Measurements from ENCODE around the gene PDE2A.

PDE2A gene

DNA sequence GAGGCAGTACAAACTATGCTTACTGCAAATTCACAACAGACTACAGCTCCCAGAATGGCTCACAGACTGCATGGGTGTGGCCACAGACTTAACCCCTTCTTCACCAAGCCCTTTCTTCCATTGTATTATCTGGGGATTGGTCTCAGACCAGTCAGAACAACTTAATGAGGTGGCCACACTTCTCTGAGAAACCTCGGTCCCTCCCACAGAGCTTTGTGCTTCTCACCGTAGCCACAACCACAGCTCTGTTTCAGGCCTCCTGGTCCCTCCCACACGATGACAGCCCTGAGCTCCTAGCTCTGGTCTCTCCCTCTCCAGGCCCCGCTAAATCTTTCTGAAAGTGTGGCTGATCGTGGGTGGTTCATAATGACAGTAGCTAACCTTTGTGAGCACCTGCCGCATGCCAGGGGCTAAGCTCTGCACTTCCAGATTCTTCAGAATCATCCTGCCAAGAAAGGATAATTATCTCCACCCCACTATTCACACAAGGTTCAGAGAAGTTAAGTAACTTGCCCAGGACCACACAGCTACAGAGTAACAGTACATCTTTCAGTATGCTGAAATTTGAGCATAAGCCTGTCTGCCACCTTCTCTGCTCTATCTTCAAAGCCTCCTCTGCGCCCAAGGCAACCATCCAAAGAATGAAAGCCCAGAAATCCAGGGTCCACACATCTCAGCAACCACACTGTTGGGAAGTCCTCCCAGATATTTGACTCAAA, 5.4 kb downstream of the PDE2A start:
- ChIA-PET POLR2A (ENCODE audit: low non-redundant PET) (no interaction called here), CTCF (interaction anchor here (0.6 to 1.1 kb wide), 2 partner anchors 15 to 340 kb away, joined by 4 read pairs; no protein-coding TSS in a partner anchor)
- DNase-seq (ENCODE audit: low spot score) = no peak
- H3K27ac ChIP-seq = no peak overlapping the region
- TF ChIP-seq, protein P1, sequence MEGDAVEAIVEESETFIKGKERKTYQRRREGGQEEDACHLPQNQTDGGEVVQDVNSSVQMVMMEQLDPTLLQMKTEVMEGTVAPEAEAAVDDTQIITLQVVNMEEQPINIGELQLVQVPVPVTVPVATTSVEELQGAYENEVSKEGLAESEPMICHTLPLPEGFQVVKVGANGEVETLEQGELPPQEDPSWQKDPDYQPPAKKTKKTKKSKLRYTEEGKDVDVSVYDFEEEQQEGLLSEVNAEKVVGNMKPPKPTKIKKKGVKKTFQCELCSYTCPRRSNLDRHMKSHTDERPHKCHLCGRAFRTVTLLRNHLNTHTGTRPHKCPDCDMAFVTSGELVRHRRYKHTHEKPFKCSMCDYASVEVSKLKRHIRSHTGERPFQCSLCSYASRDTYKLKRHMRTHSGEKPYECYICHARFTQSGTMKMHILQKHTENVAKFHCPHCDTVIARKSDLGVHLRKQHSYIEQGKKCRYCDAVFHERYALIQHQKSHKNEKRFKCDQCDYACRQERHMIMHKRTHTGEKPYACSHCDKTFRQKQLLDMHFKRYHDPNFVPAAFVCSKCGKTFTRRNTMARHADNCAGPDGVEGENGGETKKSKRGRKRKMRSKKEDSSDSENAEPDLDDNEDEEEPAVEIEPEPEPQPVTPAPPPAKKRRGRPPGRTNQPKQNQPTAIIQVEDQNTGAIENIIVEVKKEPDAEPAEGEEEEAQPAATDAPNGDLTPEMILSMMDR (conservative IDR thresholded peaks at IDR 0.05; ENCODE audit: low read depth) = no peak

DNA sequence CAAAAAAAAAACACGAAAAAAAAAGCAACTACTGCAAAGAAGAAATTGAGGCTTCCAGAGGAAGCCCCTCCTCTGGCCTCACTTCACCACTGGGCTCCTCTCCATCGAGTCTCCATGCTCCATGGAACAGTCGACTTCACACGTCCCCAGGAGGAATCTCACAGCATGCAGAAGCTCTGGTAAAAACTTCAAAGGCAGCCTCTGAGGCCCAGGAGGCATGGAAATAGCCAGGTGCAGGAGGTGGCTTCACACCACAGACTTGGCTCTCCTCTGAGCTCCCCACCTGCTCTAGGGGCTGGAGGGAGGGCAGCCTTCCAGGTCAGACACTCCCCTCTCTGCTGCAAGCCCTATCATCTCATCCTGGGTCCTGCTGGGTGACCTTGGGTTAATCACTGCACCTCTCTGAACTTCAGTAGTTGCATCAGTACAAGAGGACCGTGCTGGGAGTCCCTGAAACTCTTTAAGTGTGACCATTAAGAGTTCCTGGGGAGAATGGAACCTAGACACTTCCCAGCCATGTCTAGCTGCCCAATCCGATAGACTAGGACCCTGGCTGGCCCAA, 8.2 kb downstream of the PDE2A start:
- DNase-seq (ENCODE audit: low spot score) = no peak
- ChIA-PET POLR2A (ENCODE audit: low non-redundant PET) (no interaction called here), CTCF (interaction anchor here (0.7 kb wide), 1 partner anchor 22 kb away, joined by 3 read pairs; no protein-coding TSS in a partner anchor)
- H3K27ac ChIP-seq = no peak overlapping the region
- TF ChIP-seq, protein P1 (conservative IDR thresholded peaks at IDR 0.05; ENCODE audit: low read depth) = no peak

DNA sequence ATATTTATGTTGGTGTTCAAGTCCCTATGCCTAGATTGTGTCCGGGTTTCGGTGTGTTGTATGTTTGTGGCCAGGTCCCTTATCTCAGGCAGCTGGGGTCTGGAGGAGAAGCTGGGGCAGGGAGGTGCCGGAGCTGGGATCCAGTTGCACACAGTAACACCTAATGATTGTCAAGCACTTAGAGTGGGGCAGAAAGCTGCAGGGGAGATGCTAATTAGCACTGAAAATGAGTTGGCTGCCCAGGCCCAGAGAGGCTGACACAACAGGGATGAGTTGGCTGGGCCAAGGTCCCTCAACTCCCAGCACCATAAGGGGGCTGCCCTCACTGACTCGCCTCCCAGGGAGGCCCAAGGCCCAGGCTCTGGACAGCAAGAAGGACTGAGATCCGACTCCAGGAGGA, 12.2 kb downstream of the PDE2A start:
- ChIA-PET POLR2A (ENCODE audit: low non-redundant PET) (no interaction called here), CTCF (no interaction called here)
- TF ChIP-seq, protein P1 (conservative IDR thresholded peaks at IDR 0.05; ENCODE audit: low read depth) = no peak
- DNase-seq (ENCODE audit: low spot score) = no peak
- H3K27ac ChIP-seq = no peak overlapping the region

DNA sequence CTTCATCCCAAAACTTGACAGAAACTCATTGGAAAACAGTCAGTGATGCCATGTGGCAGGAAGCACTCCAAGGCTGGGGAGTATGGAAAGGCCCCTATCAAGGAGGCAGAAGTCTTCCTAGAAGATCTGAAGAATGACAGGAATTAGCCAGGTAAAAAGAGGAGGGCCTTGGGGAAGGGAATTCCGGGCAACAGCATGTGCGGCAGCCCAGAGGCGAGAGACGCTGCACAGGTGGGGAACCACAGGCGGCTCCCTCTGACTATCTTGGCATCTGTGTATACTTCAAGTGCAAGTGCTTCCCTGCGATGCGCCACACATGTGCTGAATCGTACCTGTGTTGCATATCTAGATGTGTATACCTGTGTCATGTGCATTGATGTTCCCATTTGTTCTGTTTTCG, 12.7 kb downstream of the PDE2A start:
- TF ChIP-seq, protein P1 (conservative IDR thresholded peaks at IDR 0.05; ENCODE audit: low read depth) = no peak
- ChIA-PET POLR2A (ENCODE audit: low non-redundant PET) (no interaction called here), CTCF (no interaction called here)
- H3K27ac ChIP-seq = no peak overlapping the region
- DNase-seq (ENCODE audit: low spot score) = no peak

DNA sequence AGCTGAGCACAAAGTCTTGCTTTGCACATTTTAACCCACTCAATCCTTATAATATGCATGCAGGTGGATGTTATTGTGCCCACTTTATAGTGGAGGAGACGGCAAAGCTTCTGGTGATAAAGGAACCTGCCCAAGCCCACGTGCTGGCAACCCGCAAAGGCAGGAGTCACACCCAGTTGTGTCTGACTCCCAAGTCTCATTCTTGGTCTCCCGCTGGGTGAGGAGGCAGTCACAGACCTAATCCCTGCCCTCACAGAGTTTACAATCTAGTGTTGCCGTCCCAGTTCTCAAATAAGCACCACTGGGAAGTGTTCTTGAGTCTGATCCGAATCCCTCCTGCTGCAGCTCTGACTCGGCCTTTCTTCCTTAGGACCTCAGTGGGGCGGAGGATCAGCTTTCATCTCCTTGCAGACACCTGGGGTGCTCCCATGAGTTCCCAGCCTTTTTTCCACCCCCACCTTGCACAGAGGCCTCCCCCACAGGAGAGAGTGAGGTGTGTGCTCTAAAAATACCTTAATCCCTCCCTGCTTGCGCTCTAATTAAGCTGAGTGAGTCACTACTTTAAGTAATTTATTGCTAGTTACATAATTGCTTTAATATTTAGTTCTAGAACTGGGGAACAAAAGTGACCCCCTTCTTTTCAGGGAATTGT, 15.1 kb downstream of the PDE2A start:
- TF ChIP-seq, protein P1 (conservative IDR thresholded peaks at IDR 0.05; ENCODE audit: low read depth) = no peak
- ChIA-PET POLR2A (ENCODE audit: low non-redundant PET) (no interaction called here), CTCF (interaction anchor here (0.6 to 0.7 kb wide), 2 partner anchors 29 to 122 kb away, joined by 3 to 4 read pairs; no protein-coding TSS in a partner anchor)
- no peak overlapping the region for H3K27ac ChIP-seq
- no peak for DNase-seq (ENCODE audit: low spot score)

DNA sequence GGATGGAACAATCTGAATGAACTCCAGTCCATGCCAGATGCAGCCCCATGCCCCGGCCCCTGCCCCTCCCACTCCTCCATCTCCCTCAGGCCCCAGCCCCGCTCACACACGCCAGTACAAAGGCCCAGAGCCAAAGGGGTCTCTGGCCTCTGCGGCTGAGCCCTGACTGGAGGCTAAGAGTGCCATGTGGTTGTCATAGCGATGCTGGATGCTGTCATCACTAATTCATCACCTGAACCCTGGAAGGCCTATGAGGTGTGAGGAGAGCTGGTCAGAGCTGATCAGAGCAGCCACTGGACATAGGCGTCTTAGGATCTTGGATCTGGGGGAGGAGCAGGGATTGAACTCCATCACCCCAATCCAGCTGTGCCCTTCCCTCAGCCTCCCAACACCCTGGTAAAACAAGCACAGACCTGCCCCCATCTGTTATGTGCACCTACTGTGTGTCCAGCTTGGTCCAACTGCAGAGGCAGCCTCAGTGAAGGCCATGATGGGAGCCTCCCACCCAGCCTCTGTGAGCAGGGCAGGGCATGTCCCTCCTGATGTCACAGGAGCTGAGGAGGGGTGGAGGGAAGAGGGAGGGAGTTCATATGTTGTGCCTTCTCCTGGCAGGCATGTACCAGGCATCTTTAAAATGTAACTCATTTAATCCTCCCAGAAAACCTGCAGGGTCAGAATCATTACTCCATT, 16.7 kb downstream of the PDE2A start:
- no peak for DNase-seq (ENCODE audit: low spot score)
- CTCF ChIA-PET = interaction anchor here (0.6 kb wide), 1 partner anchor 1901 kb away, joined by 3 read pairs; no protein-coding TSS in a partner anchor
- TF ChIP-seq, protein P1 (conservative IDR thresholded peaks at IDR 0.05; ENCODE audit: low read depth) = no peak
- H3K27ac ChIP-seq = no peak overlapping the region
- POLR2A ChIA-PET (ENCODE audit: low non-redundant PET) = no interaction called here
